HepG2 (cell line): Measurements from ENCODE around the gene RHOT2. TPM values are rescaled to one million over a fixed set of nuclear protein-coding genes. Genes with fewer than 3 reads are reported as not detected.
A peak's percentile ranks its signal among the peaks of the same experiment; 100 is the strongest.

Experiments
- ATAC-seq: fragments of 200-7000 bp; cut with Tn5 transposase; 3 replicates; pipeline ENCODE4 v1.9.1; 2020; ENCODE audit warnings: mild to moderate bottlenecking, moderate library complexity
- BruUV-seq: library from RNA; stranded (reverse); fragments of 400-500 nt; replicated peaks from 2 replicates; lab custom pipeline; 2021; lab: Mats Ljungman, UMichigan
- CTCF ChIA-PET: fragments of 300-600 bp; formaldehyde crosslinking; extraction: SDS; loops from one replicate; lab custom pipeline; 2021; ENCODE audit warnings: low total read pairs, inconsistent platforms, low intra/inter-chr PET ratio; lab: Yijun Ruan, JAX
- POLR2A ChIA-PET: fragments of 350-600 bp; sonication (Branson Sonifier 250); formaldehyde crosslinking; loops from one replicate; lab custom pipeline; 2020; ENCODE audit warnings: antibody characterized with exemption, inconsistent platforms; lab: Yijun Ruan, JAX
- DNase-seq: peaks from one replicate; pipeline ENCODE4 v3.0.0-alpha.2; 2015; ENCODE audit warnings: low spot score
- FAIRE-seq: peaks from 3 replicates; lab custom pipeline; 2011; peaks lifted over from hg19 to GRCh38; lab: Jason Lieb, UNC
- H2AFZ ChIP-seq: one replicate; pipeline ENCODE4 v1.6.1; 2011; ENCODE audit warnings: low read length, inconsistent platforms
- H3K27ac ChIP-seq: fragments of 300-600 bp; 3 replicates; pipeline ENCODE4 v1.8.0; 2011; ENCODE audit warnings: mixed run types, mild to moderate bottlenecking, mixed read lengths, low read length, inconsistent platforms; ENCODE audit not compliant: insufficient read depth; ENCODE audit errors: extremely low read length
- H3K27me3 ChIP-seq, 2 experiments: fragments of 200-600 bp in 1 of 2; 2 replicates in 1 of 2; 3 replicates in 1 of 2; pipeline versions ENCODE4 v1.6.0 to v1.8.0; 2011; ENCODE audit warnings: low read length in 2 of 2, mild to moderate bottlenecking in 2 of 2, moderate library complexity in 2 of 2, inconsistent platforms in 1 of 2; ENCODE audit not compliant: insufficient read depth in 2 of 2, control insufficient read depth in 1 of 2
- H3K36me3 ChIP-seq, 2 experiments: fragments of 200-600 bp in 1 of 2; replicated peaks in 1 of 2; 2 replicates in 1 of 2; 3 replicates in 1 of 2; pipeline versions ENCODE4 v1.5.1 to v1.8.0; 2011; ENCODE audit warnings: low read length in 2 of 2, inconsistent platforms in 1 of 2; ENCODE audit not compliant: insufficient read depth in 2 of 2, control insufficient read depth in 1 of 2
- H3K4me1 ChIP-seq: 2 replicates; pipeline ENCODE4 v1.5.1; 2012; ENCODE audit warnings: low read length, inconsistent platforms; ENCODE audit not compliant: insufficient read depth
- H3K4me2 ChIP-seq: 2 replicates; pipeline ENCODE4 v1.6.0; 2011; ENCODE audit warnings: low read depth, low read length, inconsistent platforms
- H3K4me3 ChIP-seq, 3 experiments: fragments of 200-600 bp in 1 of 3; sonication (generic), shearing (Covaris generic) in 1 of 3; replicated peaks in 1 of 3; 2 replicates each; pipeline ENCODE4 v1.5.1; 2011 to 2016; ENCODE audit warnings: low read length in 3 of 3, inconsistent platforms in 2 of 3, low read depth in 2 of 3, mild to moderate bottlenecking in 2 of 3, control low read depth in 1 of 3, mixed read lengths in 1 of 3; ENCODE audit not compliant: insufficient read depth in 1 of 3
- H3K79me2 ChIP-seq: one replicate; pipeline ENCODE4 v1.6.1; 2011; ENCODE audit warnings: low read length, inconsistent platforms; ENCODE audit not compliant: insufficient read depth
- H3K9ac ChIP-seq: 2 replicates; pipeline ENCODE4 v1.6.0; 2011; ENCODE audit warnings: mild to moderate bottlenecking, low read depth, low read length, inconsistent platforms; ENCODE audit not compliant: insufficient read depth
- H3K9me3 ChIP-seq: 2 replicates; pipeline ENCODE4 v1.5.1; 2012; ENCODE audit warnings: mild to moderate bottlenecking, low read length
- H4K20me1 ChIP-seq: 2 replicates; pipeline ENCODE4 v1.6.0; 2011; ENCODE audit warnings: inconsistent platforms, mild to moderate bottlenecking, low read length, moderate library complexity; ENCODE audit not compliant: insufficient read depth
- AGO1 ChIP-seq: fragments of 200-400 bp; formaldehyde crosslinking; IDR thresholded peaks from 2 replicates; pipeline ENCODE4 v1.6.1; 2017; ENCODE audit warnings: mild to moderate bottlenecking, low read depth, low read length, moderate library complexity; ENCODE audit not compliant: poor library complexity, severe bottlenecking
- AGO2 ChIP-seq: fragments of 200-400 bp; formaldehyde crosslinking; optimal IDR thresholded peaks from 2 replicates; pipeline ENCODE3; 2017; ENCODE audit warnings: mild to moderate bottlenecking, low read depth, low read length, moderate library complexity
- CENPT ChIP-seq: sonication (generic); formaldehyde crosslinking; IDR thresholded peaks from 2 replicates; pipeline ENCODE4 v1.8.0; 2022; ENCODE audit warnings: low read depth, mild to moderate bottlenecking, moderate library complexity, missing genetic modification reagents
- ELF3 ChIP-seq: IDR thresholded peaks from 2 replicates; pipeline ENCODE4 v1.6.1; 2016; ENCODE audit warnings: missing genetic modification reagents, missing compliant biosample characterization
- POLR2A ChIP-seq, 2 experiments: IDR thresholded peaks; 2 replicates each; pipeline ENCODE4 v1.6.1; 2011; ENCODE audit warnings: low read depth in 2 of 2, low read length in 2 of 2, mild to moderate bottlenecking in 1 of 2, moderate library complexity in 1 of 2; ENCODE audit not compliant: insufficient read depth in 1 of 2
- PRDM10 ChIP-seq: sonication (generic); formaldehyde crosslinking; IDR thresholded peaks from 2 replicates; pipeline ENCODE4 v1.4.0; 2020; ENCODE audit warnings: low read depth, missing genetic modification reagents
- SAP130 ChIP-seq: IDR thresholded peaks from 2 replicates; pipeline ENCODE4 v1.6.1; 2016; ENCODE audit warnings: low read depth
- SMARCE1 ChIP-seq: fragments of 450-650 bp; IDR thresholded peaks from 2 replicates; pipeline ENCODE4 v1.6.1; 2017; ENCODE audit warnings: borderline replicate concordance
- SOX13 ChIP-seq, 3 experiments: fragments of 450-650 bp in 1 of 3; sonication (generic) in 1 of 3; formaldehyde crosslinking in 1 of 3; IDR thresholded peaks in 2 of 3; conservative IDR thresholded peaks in 1 of 3; 2 replicates each; pipeline versions ENCODE4 v1.5.0 to v1.6.1; 2016 to 2020; ENCODE audit warnings: antibody characterized with exemption in 1 of 3, mild to moderate bottlenecking in 1 of 3, missing compliant biosample characterization in 1 of 3, missing genetic modification reagents in 1 of 3, moderate library complexity in 1 of 3
- ZMYM2 ChIP-seq: sonication (generic); formaldehyde crosslinking; IDR thresholded peaks from 2 replicates; pipeline ENCODE4 v1.8.0; 2022; ENCODE audit warnings: mild to moderate bottlenecking, missing genetic modification reagents
- WGBS: methylation state at CpG from one replicate; pipeline ENCODE4 v1.1.6; 2017; ENCODE audit warnings: low lambda C conversion rate; 5-methylcytosine and 5-hydroxymethylcytosine counted together
- in situ Hi-C: cut with HindIII; loops from 2 replicates; pipeline ENCODE4 v1.10.0; 2017; ENCODE audit warnings: low pct_unique_long_range_greater_than_20kb; ENCODE audit not compliant: extremely low pct_ligation_motif_present
- intact Hi-C: fragments of 100-400 bp; cut with micrococcal nuclease; formaldehyde crosslinking; loops from one replicate; pipeline ENCODE4 v1.10.0; 2022; ENCODE audit not compliant: unreplicated experiment
- polyA plus RNA-seq, 8 experiments: library from polyadenylated mRNA; depleted of rRNA in 3 of 8; stranded (reverse) in 7 of 8; unstranded in 1 of 8; fragments of >200 nt; fragmentation: Illumina TruSeq in 4 of 8; extraction: Trizol in 4 of 8; gene quantifications; 2 replicates each; pipeline versions ENCODE4 v1.2.1 to v1.2.3, GENCODE V29; 2011 to 2016; ENCODE audit warnings: low read depth in 4 of 8, missing spikeins in 1 of 8, mixed read lengths in 1 of 8; ENCODE audit not compliant: insufficient read depth in 1 of 8
- total RNA-seq, 5 experiments: library from RNA; depleted of rRNA; stranded (reverse); fragments of >200 nt; fragmentation: Illumina TruSeq; extraction: Trizol; gene quantifications; 2 replicates each; pipeline ENCODE4 v1.2.3, GENCODE V29; 2016; ENCODE audit warnings: low read depth in 1 of 5

Gene RHOT2
- total and polyA plus RNA-seq, 2 of the 13 experiments (the other 11 are each of a cell fraction or from before 2014, with no cell fraction given): 63.6 to 76.9 TPM

- H3K36me3 ChIP-seq: no peaks in the 10 kb centered on the region
- no TSS peak for BruUV-seq
- CTCF ChIA-PET: no interaction called here
- peaks cover 47% of the 10 kb centered on the region for H3K4me1 ChIP-seq
- DNase-seq (no peak), FAIRE-seq (no peak), ATAC-seq (no peak)
- H3K9ac ChIP-seq: no peak overlapping the region
- WGBS: 86% methylated on average over 6 of the region's 6 CpGs
- intact Hi-C loops (no loop called here), in situ Hi-C loops (no loop called here)
- H3K9me3 ChIP-seq: no peaks in the 10 kb centered on the region
- H3K4me3 ChIP-seq: no peak overlapping the region
- no peak overlapping the region for H3K27ac ChIP-seq
- peak in 1 of 2 experiments; percentile 6; a peak in 1 of 4 replicates for TF ChIP-seq POLR2A (IDR thresholded peaks at IDR 0.05; ENCODE audit: insufficient read depth in 1 of 2, low read depth in 2 of 2, low read length in 2 of 2)
- TF ChIP-seq CENPT (CRISPR knock-in tag): no peak
- peak; percentile 4 for TF ChIP-seq AGO2
- POLR2A ChIA-PET: no interaction called here
- no peak overlapping the region for H2AFZ ChIP-seq
- H4K20me1 ChIP-seq: peaks cover 5% of the 10 kb centered on the region
- no peaks in the 10 kb centered on the region for H3K27me3 ChIP-seq
- peaks cover 3% of the 10 kb centered on the region for H3K79me2 ChIP-seq
- no peak overlapping the region for H3K4me2 ChIP-seq
Measured at GRCh38 chr16:718922-719321, 51.0 kb downstream of the RHOT2 start.

GRCh38 chr16:719815-720446, 52.0 kb downstream of the RHOT2 start:
- no peaks in the 10 kb centered on the region for H3K36me3 ChIP-seq
- in situ Hi-C loops (no loop called here), intact Hi-C loops (no loop called here)
- H4K20me1 ChIP-seq: peaks cover 5% of the 10 kb centered on the region
- ChIA-PET POLR2A (interaction anchor here (0.9 to 2.5 kb wide), 10 partner anchors 10 to 183 kb away, joined by 3 to 22 read pairs (median 6); partner anchors contain the start of genes CHTF18, CIAO3, MSLN and RHBDL1), CTCF (no interaction called here)
- DNase-seq (peak; percentile 66), FAIRE-seq (peak; percentile 68), ATAC-seq (peak; percentile 43)
- H3K9ac ChIP-seq: peak overlapping the region; percentile 88
- peak overlapping the region; percentile 88 for H3K27ac ChIP-seq
- H3K27me3 ChIP-seq: no peaks in the 10 kb centered on the region
- no peaks in the 10 kb centered on the region for H3K9me3 ChIP-seq
- H3K4me2 ChIP-seq: peak overlapping the region; percentile 100
- BruUV-seq: TSS peak; percentile 85
- peaks cover 38% of the 10 kb centered on the region for H3K4me1 ChIP-seq
- under 1% methylated on average over 10 of the region's 16 CpGs for WGBS
- peaks cover 3% of the 10 kb centered on the region for H3K79me2 ChIP-seq
- peak overlapping the region; percentile 77 to 95 (median 85) for H3K4me3 ChIP-seq
- no peak overlapping the region for H2AFZ ChIP-seq
- no peak for TF ChIP-seq SOX13 (IDR thresholded peaks at IDR 0.05)
- no peak for TF ChIP-seq SOX13 (CRISPR knock-in tag; conservative IDR thresholded peaks at IDR 0.05 in 1 of 2, IDR thresholded peaks at IDR 0.05 in 1 of 2)
- no peak for TF ChIP-seq SMARCE1
- TF ChIP-seq AGO1: peak; percentile 5
- TF ChIP-seq ELF3 (CRISPR knock-in tag): no peak
- 0 out of 2 replicates have a peak, but pooled peaks have one; percentile 28 for TF ChIP-seq SAP130 (CRISPR knock-in tag)
- TF ChIP-seq PRDM10 (CRISPR knock-in tag): peak; percentile 66
- no peak for TF ChIP-seq ZMYM2 (CRISPR knock-in tag)
